Smooth muscle cell of the coronary artery (primary cell): ENCODE results near the gene LSM14A. TPM values are rescaled to one million over a fixed set of nuclear protein-coding genes. Genes with fewer than 3 reads are reported as not detected.

Experiments
- total RNA-seq: library from RNA; depleted of rRNA; stranded (reverse); fragments of >200 nt; gene quantifications from 2 replicates; pipeline ENCODE4 v1.2.3, GENCODE V29; 2014; ENCODE audit warnings: low replicate concordance

LSM14A gene
- 130 and 137 TPM in 2 replicates for total RNA-seq

DNA sequence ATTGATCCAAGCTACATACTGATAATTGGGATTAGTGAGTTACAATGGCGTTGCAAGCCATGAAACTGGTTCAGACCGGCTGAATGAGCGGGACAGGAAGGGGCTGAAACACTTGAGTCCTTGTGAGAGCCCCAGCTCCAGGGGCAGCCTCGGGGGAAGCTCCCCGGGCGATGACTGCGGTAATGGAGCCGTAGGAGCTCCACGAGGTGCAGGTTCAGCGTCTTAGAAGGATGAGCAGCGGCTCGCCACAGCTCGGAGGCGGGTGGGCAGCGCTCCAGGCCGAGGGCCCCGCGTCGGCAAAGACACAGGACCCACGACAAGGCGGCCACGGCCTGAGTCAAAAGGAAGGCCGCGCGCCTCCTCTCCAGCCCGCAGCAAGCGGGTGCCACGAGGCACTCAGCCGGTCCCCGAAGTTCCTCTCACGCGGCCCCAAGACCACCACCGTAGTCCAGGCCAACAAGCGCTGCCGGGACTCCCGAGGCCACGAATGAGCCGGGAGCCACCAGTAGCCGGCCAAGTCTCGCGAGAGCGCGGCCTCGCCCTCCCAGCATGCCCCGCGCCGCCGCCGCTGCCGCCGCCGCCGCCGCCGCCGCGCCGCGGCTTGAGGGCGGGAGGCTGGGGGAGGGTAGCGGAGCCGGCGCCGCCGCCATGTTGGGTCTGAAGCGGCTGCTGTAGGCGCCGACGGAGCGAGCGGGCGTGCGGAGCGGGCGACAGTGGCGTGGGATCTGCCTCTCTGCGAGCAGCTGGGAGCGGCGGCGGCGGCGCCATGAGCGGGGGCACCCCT lies at the start of gene LSM14A:
Gene LSM14A (plus strand): TSS at position 628 of the 784 bp plus-strand sequence. CDS start 139 bp downstream, at position 767.

DNA sequence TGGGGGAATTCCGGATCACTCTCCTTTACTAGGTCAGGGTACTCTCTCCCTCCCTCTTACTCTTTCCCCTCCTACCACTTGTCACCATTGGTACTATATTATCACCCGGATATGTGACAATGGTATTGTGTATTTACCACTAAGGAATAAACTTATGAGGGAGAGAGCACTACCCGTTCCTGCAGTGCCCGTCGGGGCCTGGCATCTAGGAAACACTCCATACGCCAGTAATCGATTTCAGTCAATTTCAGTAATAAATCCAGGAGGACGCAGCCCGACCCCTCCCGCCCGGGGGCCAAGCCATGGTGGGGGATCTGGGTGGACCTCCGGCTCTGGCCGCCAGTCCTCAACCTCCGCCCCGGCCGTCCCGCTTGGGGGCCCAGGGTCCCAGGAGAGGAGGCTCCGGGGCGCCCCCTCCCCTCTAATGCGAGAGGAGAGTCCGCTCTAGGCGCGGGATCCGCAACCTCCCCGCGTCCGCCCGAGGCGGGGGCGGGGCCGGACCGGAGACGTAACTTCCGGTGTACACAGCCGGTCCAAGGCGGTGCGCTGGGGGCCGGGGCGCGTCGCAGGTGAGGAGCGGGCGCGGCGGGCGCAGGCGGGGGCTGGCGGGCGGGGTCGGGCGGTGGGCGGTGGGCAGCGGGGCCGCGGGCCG lies 81.9 kb downstream of the LSM14A start, which contains the start of gene GARRE1:
Gene GARRE1 (plus strand): TSS at position 509 of the 652 bp plus-strand sequence. CDS start 45,920 bp downstream, outside the sequence.

Other genes with a start within 250 kb of the LSM14A start
- 5.5 and 16.9 TPM in 2 replicates for gene GARRE1, start 82.0 kb downstream of the LSM14A start, total RNA-seq
- 171 and 208 TPM in 2 replicates for gene GPI, start 192.7 kb downstream of the LSM14A start, total RNA-seq
- 6.1 and 9.5 TPM in 2 replicates for gene PDCD2L, start 231.9 kb downstream of the LSM14A start, total RNA-seq